ENCODE data around the gene FUT7. TPM values are rescaled to one million over a fixed set of nuclear protein-coding genes. Genes with fewer than 3 reads are reported as not detected.

The FUT7 gene
- total RNA-seq, 1 donor from 2014 or later = not detected

DNA sequence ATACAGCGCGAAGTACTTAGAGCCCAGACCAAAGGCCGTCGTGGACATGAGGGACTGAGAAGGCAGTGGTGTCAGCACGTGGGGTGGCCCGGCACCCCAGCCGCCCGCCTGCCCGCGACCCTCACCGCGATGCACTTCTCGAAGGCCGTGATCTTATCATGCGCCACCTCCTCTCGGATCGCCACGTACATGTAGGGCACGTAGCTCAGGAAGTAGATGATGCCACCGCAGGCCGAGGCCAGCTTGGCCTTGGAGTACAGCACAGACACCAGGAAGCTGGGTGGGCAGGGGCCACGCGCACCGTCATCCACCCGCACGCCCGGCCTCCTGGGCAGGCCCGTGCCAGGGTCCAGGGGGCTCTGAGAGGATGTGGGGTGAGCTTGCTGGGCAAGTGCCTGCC is 14.8 kb downstream of the FUT7 start:
- no peak overlapping the region for H3K4me3 ChIP-seq (ENCODE audit: low read depth, low read length)
- FAIRE-seq = no peak
- DNase-seq (ENCODE audit: low read depth) = no peak
- no peaks in the 10 kb centered on the region for H3K27me3 ChIP-seq (ENCODE audit: control insufficient read depth, insufficient read depth, low read length)
- H3K36me3 ChIP-seq (ENCODE audit: control insufficient read depth, insufficient read depth, low read length) = peaks cover 9% of the 10 kb centered on the region
- TF ChIP-seq, protein P1, sequence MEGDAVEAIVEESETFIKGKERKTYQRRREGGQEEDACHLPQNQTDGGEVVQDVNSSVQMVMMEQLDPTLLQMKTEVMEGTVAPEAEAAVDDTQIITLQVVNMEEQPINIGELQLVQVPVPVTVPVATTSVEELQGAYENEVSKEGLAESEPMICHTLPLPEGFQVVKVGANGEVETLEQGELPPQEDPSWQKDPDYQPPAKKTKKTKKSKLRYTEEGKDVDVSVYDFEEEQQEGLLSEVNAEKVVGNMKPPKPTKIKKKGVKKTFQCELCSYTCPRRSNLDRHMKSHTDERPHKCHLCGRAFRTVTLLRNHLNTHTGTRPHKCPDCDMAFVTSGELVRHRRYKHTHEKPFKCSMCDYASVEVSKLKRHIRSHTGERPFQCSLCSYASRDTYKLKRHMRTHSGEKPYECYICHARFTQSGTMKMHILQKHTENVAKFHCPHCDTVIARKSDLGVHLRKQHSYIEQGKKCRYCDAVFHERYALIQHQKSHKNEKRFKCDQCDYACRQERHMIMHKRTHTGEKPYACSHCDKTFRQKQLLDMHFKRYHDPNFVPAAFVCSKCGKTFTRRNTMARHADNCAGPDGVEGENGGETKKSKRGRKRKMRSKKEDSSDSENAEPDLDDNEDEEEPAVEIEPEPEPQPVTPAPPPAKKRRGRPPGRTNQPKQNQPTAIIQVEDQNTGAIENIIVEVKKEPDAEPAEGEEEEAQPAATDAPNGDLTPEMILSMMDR (IDR thresholded peaks at IDR 0.05; ENCODE audit: insufficient read depth, low read length, severe bottlenecking) = no peak

DNA sequence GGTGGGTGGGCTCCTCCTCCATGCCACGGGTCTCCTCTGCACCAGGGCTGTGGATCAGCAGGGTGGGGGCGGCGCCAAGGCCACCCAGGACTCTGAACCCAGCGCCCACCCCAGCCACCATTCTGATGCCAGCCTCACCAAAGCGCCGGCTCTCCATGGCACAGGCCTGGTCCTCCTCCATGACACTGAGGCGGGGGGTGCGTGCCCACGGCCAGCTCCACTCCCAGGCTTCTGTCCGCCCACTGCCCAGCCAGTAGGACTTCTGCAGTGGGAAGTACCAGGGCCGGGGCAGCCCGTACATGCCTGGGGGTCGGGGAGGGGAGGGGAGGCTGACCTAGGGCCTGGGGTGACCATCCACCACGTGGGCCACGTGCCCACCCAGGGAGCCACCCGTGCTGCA is 15.5 kb downstream of the FUT7 start:
- H3K36me3 ChIP-seq (ENCODE audit: control insufficient read depth, insufficient read depth, low read length) = peaks cover 9% of the 10 kb centered on the region
- DNase-seq (ENCODE audit: low read depth) (no peak), FAIRE-seq (no peak)
- H3K27me3 ChIP-seq (ENCODE audit: control insufficient read depth, insufficient read depth, low read length) = no peaks in the 10 kb centered on the region
- TF ChIP-seq, protein P1 (IDR thresholded peaks at IDR 0.05; ENCODE audit: insufficient read depth, low read length, severe bottlenecking) = no peak
- no peak overlapping the region for H3K4me3 ChIP-seq (ENCODE audit: low read depth, low read length)

DNA sequence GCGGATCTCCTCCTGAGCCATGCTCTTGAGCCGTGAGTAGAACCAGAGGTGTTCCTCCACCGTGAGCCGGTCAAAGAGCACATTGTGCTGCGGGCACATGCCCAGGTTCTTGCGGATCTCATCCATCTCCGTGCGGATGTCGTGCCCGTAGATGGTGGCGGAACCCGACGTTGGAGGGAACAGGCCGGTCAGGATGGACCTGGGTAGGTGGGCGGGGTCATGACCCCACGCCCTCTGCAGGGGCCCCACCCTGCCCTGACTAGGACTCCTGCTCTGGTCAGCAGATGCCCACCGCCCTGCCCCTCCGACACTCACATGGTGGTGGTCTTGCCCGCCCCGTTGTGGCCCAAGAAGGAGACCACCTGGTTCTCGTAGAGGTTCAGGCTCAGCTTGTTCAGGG is 15.9 kb downstream of the FUT7 start:
- H3K36me3 ChIP-seq (ENCODE audit: control insufficient read depth, insufficient read depth, low read length) = peaks cover 9% of the 10 kb centered on the region
- TF ChIP-seq, protein P1 (IDR thresholded peaks at IDR 0.05; ENCODE audit: insufficient read depth, low read length, severe bottlenecking) = no peak
- FAIRE-seq = no peak
- H3K27me3 ChIP-seq (ENCODE audit: control insufficient read depth, insufficient read depth, low read length) = no peaks in the 10 kb centered on the region
- H3K4me3 ChIP-seq (ENCODE audit: low read depth, low read length) = no peak overlapping the region
- no peak for DNase-seq (ENCODE audit: low read depth)

DNA sequence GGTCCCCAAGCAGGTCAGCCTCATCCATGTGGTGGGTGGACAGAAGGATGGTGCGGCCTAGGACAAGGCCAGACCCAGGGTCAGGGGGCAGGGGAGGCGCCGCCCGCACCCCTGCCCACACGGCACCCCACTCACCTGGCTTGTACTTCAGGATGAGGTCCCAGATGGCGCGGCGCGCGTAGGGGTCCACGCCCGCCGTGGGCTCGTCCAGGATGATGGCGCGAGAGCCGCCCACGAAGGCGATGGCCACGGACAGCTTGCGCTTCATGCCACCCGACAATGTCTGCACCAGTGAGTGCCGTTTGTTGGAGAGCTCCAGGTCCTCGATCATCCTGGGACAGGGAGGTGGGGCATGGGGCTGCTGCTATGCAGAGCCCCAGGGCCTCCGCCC is 16.4 kb downstream of the FUT7 start:
- DNase-seq (ENCODE audit: low read depth) (no peak), FAIRE-seq (no peak)
- H3K27me3 ChIP-seq (ENCODE audit: control insufficient read depth, insufficient read depth, low read length) = no peaks in the 10 kb centered on the region
- TF ChIP-seq, protein P1 (IDR thresholded peaks at IDR 0.05; ENCODE audit: insufficient read depth, low read length, severe bottlenecking) = no peak
- peaks cover 9% of the 10 kb centered on the region for H3K36me3 ChIP-seq (ENCODE audit: control insufficient read depth, insufficient read depth, low read length)
- no peak overlapping the region for H3K4me3 ChIP-seq (ENCODE audit: low read depth, low read length)

DNA sequence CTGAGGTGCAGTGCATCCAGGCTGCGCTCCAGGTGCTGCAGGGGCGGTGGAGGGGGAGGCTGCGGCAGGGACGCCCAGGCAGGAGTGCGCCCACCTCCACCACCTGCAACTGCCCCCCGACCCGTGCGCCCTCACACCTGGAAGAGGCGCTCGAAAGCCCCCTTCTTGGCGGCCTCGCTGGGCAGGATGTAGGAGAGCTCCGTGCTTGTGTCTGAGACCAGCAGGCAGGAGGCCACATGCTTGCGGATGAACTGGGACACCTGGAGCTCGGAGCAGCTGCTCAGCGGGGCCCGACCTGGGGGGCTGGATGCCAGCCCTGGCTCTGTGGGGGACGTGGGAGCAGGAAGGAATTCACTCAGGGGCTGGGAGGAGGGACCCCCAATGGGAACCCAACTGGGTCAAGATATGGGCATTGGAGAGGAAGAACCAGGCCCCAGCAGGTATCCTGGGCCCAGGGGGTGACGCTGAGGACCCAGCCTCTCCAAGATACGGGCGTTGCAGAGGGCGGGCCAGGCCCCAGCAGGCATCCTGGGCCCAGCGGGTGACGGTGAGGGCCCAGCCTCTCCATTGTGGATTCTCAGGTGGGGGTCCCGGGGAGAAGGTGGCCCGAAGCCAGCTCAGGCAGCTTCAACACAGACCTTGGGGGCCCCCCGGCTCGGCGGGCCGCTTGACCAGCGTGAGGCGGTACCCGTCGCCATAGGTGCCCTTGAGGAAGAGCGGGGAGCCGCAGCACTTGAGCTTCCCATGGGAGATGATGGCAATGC is 16.9 kb downstream of the FUT7 start:
- FAIRE-seq = no peak
- peaks cover 9% of the 10 kb centered on the region for H3K36me3 ChIP-seq (ENCODE audit: control insufficient read depth, insufficient read depth, low read length)
- no peaks in the 10 kb centered on the region for H3K27me3 ChIP-seq (ENCODE audit: control insufficient read depth, insufficient read depth, low read length)
- H3K4me3 ChIP-seq (ENCODE audit: low read depth, low read length) = no peak overlapping the region
- TF ChIP-seq, protein P1 (IDR thresholded peaks at IDR 0.05; ENCODE audit: insufficient read depth, low read length, severe bottlenecking) = no peak
- DNase-seq (ENCODE audit: low read depth) = no peak

DNA sequence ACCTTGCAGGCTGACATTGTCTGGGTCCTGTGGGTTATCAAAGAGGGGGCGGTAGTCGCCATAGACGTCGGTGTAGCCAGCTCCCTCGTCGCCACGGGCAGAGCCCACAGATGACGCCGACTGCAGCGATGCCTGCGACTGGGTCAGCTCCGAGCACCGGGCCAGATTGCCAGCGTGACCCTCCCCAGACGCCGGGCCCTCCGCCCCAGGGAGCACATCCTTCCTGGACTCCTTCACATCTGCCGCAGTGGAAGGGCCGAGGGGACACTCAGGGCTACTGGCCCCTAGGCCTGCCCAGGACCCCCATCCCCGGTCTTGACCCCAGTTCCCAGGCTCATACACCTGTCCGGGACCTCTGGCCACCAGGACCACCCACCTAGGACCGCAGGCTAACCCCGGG is 17.7 kb downstream of the FUT7 start:
- no peak overlapping the region for H3K4me3 ChIP-seq (ENCODE audit: low read depth, low read length)
- H3K36me3 ChIP-seq (ENCODE audit: control insufficient read depth, insufficient read depth, low read length) = peaks cover 10% of the 10 kb centered on the region
- FAIRE-seq (no peak), DNase-seq (ENCODE audit: low read depth) (no peak)
- TF ChIP-seq, protein P1 (IDR thresholded peaks at IDR 0.05; ENCODE audit: insufficient read depth, low read length, severe bottlenecking) = no peak
- no peaks in the 10 kb centered on the region for H3K27me3 ChIP-seq (ENCODE audit: control insufficient read depth, insufficient read depth, low read length)
